Bronchial epithelial cell (primary cell): ENCODE results near the gene LHX6. TPM values are rescaled to one million over a fixed set of nuclear protein-coding genes. Genes with fewer than 3 reads are reported as not detected.

Source experiments
- DNase-seq: peaks from one replicate; pipeline ENCODE4 v3.0.0-alpha.2; 2010; ENCODE audit warnings: low read depth
- FAIRE-seq: peaks from 2 replicates; lab custom pipeline; 2011; peaks lifted over from hg19 to GRCh38; lab: Jason Lieb, UNC
- H3K27me3 ChIP-seq: 2 replicates; pipeline ENCODE4 v1.5.1; 2011; ENCODE audit warnings: low read length; ENCODE audit not compliant: control insufficient read depth, insufficient read depth
- H3K36me3 ChIP-seq: 2 replicates; pipeline ENCODE4 v1.5.1; 2011; ENCODE audit warnings: low read length; ENCODE audit not compliant: control insufficient read depth, insufficient read depth
- H3K4me3 ChIP-seq: 2 replicates; pipeline ENCODE4 v1.5.1; 2011; ENCODE audit warnings: mild to moderate bottlenecking, low read depth, low read length, control low read depth
- CTCF ChIP-seq: IDR thresholded peaks from 2 replicates; pipeline ENCODE4 v1.5.1; 2011; ENCODE audit warnings: mild to moderate bottlenecking, moderate library complexity, low read length, control low read depth, inconsistent platforms; ENCODE audit not compliant: insufficient read depth, severe bottlenecking
- total RNA-seq: library from RNA; depleted of rRNA; stranded (reverse); fragments of >200 nt; gene quantifications from 2 replicates; pipeline ENCODE4 v1.2.1, GENCODE V29; 2014

The LHX6 gene
- total RNA-seq, 1 donor from 2014 or later: 0.26 TPM

DNA sequence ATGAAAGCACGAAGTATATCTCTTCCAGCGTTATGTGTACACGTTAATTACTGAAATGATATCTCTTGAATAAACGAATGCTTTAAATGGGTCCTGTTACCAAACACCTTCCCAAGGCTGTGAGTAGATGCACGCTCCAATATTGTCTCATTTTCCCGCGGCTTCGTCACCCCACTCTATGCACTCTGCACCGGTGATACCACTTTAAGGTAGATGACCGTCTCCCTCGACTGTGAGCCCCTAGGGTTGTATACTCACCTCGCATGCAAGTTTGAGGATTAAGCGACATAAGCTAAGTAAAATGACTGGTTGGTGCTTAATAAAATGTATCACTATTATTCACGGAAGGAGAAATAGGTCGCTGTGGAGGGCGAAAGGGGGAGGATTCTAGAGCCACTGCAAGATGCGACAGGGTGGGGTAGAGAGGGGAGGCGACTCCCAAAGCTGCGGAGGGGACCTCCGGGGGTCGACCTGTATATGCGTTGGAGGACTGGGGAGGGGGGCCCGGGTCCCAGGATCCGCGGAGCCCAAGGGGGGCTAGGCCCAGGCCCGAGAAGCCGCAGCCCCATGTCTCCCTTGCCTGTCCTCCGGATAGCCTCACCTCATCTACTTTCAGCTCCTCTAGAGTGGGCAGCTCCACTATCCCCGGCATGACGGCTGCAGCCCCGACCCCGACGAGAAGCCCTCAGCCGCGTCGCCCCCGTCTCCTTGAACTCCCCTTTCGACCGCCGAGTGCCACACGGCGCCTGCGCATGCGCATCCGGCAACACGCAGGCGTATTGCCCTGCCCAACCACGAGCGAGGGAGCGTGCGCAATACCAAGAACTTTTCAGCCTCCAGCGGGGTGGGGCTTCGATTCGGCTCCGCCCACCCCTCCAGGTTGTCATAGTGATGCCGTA is 69.5 kb downstream of the LHX6 start, which contains the start of the genes MORN5 and NDUFA8:
TSS of gene MORN5 (plus strand) at position 883 of the 899 bp plus-strand sequence. CDS start 65 bp downstream, outside the sequence.
TSS of gene NDUFA8 (minus strand) at position 754 of the 899 bp plus-strand sequence. CDS start at position 652, 102 bp downstream.
- H3K36me3 ChIP-seq: no peaks in the 10 kb centered on the region
- peak; percentile 91 for DNase-seq
- H3K27me3 ChIP-seq: no peaks in the 10 kb centered on the region
- TF ChIP-seq CTCF: no peak
- peak; percentile 36 for FAIRE-seq
- H3K4me3 ChIP-seq: peak within 1 kb of the TSS; percentile 88

- Histone ChIP-seq H3K27me3 (no peaks in the 10 kb centered on the region), H3K36me3 (no peaks in the 10 kb centered on the region), H3K4me3 (no peak overlapping the region)
- TF ChIP-seq CTCF: peak; percentile 59
- DNase-seq (peak; percentile 43), FAIRE-seq (no peak)
Measured at GRCh38 chr9:122158202-122158601, 70.6 kb downstream of the LHX6 start.

DNA sequence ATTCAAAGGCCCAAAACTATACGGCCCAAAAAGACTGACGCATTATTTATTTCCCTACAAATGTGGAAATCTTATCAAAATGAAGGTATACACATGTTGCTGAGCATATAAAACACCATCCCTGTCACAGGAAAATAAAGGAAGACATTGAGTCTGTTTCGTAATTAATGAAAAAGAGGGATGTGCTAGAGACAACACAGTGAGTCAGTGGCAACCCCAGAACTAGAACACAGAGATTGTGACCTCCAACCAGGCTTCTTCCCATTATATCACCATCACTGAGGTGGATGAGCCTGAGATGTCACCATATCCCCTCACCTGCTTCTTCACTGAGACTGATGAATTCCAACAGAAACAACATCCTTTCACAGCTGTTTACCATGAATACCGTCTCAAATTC is 73.0 kb downstream of the LHX6 start:
- no peak for TF ChIP-seq CTCF
- FAIRE-seq: no peak
- no peaks in the 10 kb centered on the region for H3K27me3 ChIP-seq
- H3K4me3 ChIP-seq: no peak overlapping the region
- no peak for DNase-seq
- peaks cover 3% of the 10 kb centered on the region for H3K36me3 ChIP-seq

Other genes starting within 250 kb of the LHX6 start
- gene TTLL11, start 135.6 kb downstream of the LHX6 start, total RNA-seq: 1.8 and 2.3 TPM in 2 replicates
- gene NDUFA8, start 69.2 kb downstream of the LHX6 start, total RNA-seq: 34.2 and 39.4 TPM in 2 replicates
- not detected in 2 replicates for gene MORN5, start 69.0 kb downstream of the LHX6 start, total RNA-seq
- gene RBM18, start 35.9 kb upstream of the LHX6 start, total RNA-seq: 8.4 and 9.5 TPM in 2 replicates
- 30.7 and 52.7 TPM in 2 replicates for gene MRRF, start 35.9 kb upstream of the LHX6 start, total RNA-seq
- gene PTGS1, start 142.1 kb upstream of the LHX6 start, total RNA-seq: 0.77 and 1.3 TPM in 2 replicates
- gene OR1J1, start 249.0 kb upstream of the LHX6 start, total RNA-seq: not detected in 2 replicates